ENCODE results near the gene DIPK1B. TPM values are rescaled to one million over a fixed set of nuclear protein-coding genes. Genes with fewer than 3 reads are reported as not detected.

DIPK1B gene
- total RNA-seq, 4 donors from 2014 or later: 7.8 to 24.4 (median 11.2) TPM

DNA sequence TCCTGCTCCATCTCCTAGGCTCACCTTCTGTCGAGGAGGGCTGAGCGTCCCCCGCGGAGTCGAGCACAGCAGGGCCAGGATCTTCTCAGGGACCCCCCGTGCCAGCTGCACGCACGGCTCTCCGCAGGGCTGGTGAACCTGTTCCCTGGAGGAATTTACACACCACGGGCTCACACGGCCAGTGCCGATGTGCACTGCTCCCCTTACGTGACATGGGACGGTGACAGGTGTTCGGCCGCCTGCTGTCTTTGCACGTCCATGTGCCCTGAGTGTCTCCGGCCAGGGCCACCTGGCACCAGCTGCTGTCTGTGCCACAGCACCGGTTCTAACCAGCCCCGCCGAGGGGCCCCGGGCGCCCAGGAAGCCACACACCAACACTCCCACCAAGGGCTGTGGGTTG lies 16.4 kb upstream of the DIPK1B start:
- no peaks in the 10 kb centered on the region for H3K9me3 ChIP-seq
- no peak for ATAC-seq
- H3K4me3 ChIP-seq: no peak overlapping the region
- TF ChIP-seq POLR2A (IDR thresholded peaks at IDR 0.05) (no peak), POLR2AphosphoS5 (IDR thresholded peaks at IDR 0.05) (no peak), EP300 (IDR thresholded peaks at IDR 0.05) (no peak)
- TF ChIP-seq, protein P1, sequence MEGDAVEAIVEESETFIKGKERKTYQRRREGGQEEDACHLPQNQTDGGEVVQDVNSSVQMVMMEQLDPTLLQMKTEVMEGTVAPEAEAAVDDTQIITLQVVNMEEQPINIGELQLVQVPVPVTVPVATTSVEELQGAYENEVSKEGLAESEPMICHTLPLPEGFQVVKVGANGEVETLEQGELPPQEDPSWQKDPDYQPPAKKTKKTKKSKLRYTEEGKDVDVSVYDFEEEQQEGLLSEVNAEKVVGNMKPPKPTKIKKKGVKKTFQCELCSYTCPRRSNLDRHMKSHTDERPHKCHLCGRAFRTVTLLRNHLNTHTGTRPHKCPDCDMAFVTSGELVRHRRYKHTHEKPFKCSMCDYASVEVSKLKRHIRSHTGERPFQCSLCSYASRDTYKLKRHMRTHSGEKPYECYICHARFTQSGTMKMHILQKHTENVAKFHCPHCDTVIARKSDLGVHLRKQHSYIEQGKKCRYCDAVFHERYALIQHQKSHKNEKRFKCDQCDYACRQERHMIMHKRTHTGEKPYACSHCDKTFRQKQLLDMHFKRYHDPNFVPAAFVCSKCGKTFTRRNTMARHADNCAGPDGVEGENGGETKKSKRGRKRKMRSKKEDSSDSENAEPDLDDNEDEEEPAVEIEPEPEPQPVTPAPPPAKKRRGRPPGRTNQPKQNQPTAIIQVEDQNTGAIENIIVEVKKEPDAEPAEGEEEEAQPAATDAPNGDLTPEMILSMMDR (IDR thresholded peaks at IDR 0.05): no peak
- H3K27me3 ChIP-seq: peaks cover 24% of the 10 kb centered on the region
- no peaks in the 10 kb centered on the region for H3K36me3 ChIP-seq
- WGBS, 2 donors (ENCODE audit: low coverage in 1 of 2): 87% methylated on average over 11 of the region's 23 CpGs; no CpG with 5 or more reads in 1 of the 2 donors
- H3K27ac ChIP-seq: no peak overlapping the region
- H3K4me1 ChIP-seq: peaks cover 0 to 27% (median 0%) of the 10 kb centered on the region in 3 donors

DNA sequence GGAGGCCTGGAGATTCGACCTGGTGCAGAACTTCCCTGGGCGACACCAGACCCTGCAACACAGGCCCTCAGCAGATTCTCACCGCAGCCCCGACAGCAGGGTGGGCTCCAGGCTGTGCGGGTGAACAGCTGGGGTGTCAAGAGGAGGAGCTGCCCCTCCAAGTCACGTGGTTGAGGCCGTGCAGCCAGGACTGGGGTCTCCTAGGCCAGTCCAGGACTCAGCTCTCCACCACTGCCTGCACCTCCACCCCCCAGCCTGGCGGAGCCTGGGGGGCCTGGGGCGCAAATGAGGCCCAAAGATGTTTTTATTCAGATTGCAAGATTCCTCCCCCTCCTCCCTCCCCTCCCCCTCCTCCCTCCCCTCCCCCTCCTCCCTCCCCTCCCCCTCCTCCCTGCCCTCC lies 15.9 kb upstream of the DIPK1B start:
- ATAC-seq: no peak
- peaks cover 30% of the 10 kb centered on the region for H3K27me3 ChIP-seq
- peaks cover 0 to 21% (median 0%) of the 10 kb centered on the region in 3 donors for H3K4me1 ChIP-seq
- no peaks in the 10 kb centered on the region for H3K36me3 ChIP-seq
- no peak overlapping the region for H3K4me3 ChIP-seq
- H3K9me3 ChIP-seq: no peaks in the 10 kb centered on the region
- TF ChIP-seq EP300 (IDR thresholded peaks at IDR 0.05) (no peak), POLR2A (IDR thresholded peaks at IDR 0.05) (no peak), POLR2AphosphoS5 (IDR thresholded peaks at IDR 0.05) (no peak)
- TF ChIP-seq, protein P1 (IDR thresholded peaks at IDR 0.05): no peak
- H3K27ac ChIP-seq: no peak overlapping the region
- 60 to 75% methylated on average over 2 to 4 of the region's 9 CpGs for WGBS, 2 donors (ENCODE audit: low coverage in 1 of 2)

- peaks cover 0 to 19% (median 0%) of the 10 kb centered on the region in 3 donors for H3K4me1 ChIP-seq
- ATAC-seq: no peak
- H3K36me3 ChIP-seq: no peaks in the 10 kb centered on the region
- peaks cover 38% of the 10 kb centered on the region for H3K27me3 ChIP-seq
- no peak overlapping the region for H3K4me3 ChIP-seq
- no peak overlapping the region for H3K27ac ChIP-seq
- WGBS, 2 donors (ENCODE audit: low coverage in 1 of 2): 44% methylated on average over 10 of the region's 23 CpGs; no CpG with 5 or more reads in 1 of the 2 donors
- no peaks in the 10 kb centered on the region for H3K9me3 ChIP-seq
- TF ChIP-seq POLR2AphosphoS5 (IDR thresholded peaks at IDR 0.05) (no peak), EP300 (IDR thresholded peaks at IDR 0.05) (no peak), POLR2A (IDR thresholded peaks at IDR 0.05) (no peak)
- TF ChIP-seq, protein P1 (IDR thresholded peaks at IDR 0.05): no peak
Observed at GRCh38 chr9:136697146-136697820, 15.1 kb upstream of the DIPK1B start.

- H3K4me1 ChIP-seq: peaks cover 0 to 15% (median 0%) of the 10 kb centered on the region in 3 donors
- no peak for ATAC-seq
- no peak for TF ChIP-seq POLR2A (IDR thresholded peaks at IDR 0.05)
- TF ChIP-seq, protein P1 (IDR thresholded peaks at IDR 0.05): no peak
- TF ChIP-seq EP300 (IDR thresholded peaks at IDR 0.05): no peak
- TF ChIP-seq POLR2AphosphoS5 (IDR thresholded peaks at IDR 0.05): no peak
- no peaks in the 10 kb centered on the region for H3K9me3 ChIP-seq
- no peak overlapping the region for H3K4me3 ChIP-seq
- H3K27ac ChIP-seq: no peak overlapping the region
- WGBS, 2 donors (ENCODE audit: low coverage in 1 of 2): 69 to 77% methylated on average over 6 to 11 of the region's 20 CpGs
- H3K36me3 ChIP-seq: no peaks in the 10 kb centered on the region
- peaks cover 43% of the 10 kb centered on the region for H3K27me3 ChIP-seq
Observed at GRCh38 chr9:136697821-136698526, 14.4 kb upstream of the DIPK1B start.
